GM18517 (cell line): ENCODE results near the gene STX7.
"Not testable (repeated sequence)": the region's sequence is repeated elsewhere in the genome, so short reads cannot be mapped to it uniquely, and the experiment has no call there.

Source experiments
- ATAC-seq: cut with Tn5 transposase; IDR thresholded peaks from one replicate; pipeline ENCODE4 v1.9.1; 2021; ENCODE audit warnings: mild to moderate bottlenecking, moderate library complexity; ENCODE audit not compliant: unreplicated experiment

STX7 gene, protein sequence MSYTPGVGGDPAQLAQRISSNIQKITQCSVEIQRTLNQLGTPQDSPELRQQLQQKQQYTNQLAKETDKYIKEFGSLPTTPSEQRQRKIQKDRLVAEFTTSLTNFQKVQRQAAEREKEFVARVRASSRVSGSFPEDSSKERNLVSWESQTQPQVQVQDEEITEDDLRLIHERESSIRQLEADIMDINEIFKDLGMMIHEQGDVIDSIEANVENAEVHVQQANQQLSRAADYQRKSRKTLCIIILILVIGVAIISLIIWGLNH

DNA sequence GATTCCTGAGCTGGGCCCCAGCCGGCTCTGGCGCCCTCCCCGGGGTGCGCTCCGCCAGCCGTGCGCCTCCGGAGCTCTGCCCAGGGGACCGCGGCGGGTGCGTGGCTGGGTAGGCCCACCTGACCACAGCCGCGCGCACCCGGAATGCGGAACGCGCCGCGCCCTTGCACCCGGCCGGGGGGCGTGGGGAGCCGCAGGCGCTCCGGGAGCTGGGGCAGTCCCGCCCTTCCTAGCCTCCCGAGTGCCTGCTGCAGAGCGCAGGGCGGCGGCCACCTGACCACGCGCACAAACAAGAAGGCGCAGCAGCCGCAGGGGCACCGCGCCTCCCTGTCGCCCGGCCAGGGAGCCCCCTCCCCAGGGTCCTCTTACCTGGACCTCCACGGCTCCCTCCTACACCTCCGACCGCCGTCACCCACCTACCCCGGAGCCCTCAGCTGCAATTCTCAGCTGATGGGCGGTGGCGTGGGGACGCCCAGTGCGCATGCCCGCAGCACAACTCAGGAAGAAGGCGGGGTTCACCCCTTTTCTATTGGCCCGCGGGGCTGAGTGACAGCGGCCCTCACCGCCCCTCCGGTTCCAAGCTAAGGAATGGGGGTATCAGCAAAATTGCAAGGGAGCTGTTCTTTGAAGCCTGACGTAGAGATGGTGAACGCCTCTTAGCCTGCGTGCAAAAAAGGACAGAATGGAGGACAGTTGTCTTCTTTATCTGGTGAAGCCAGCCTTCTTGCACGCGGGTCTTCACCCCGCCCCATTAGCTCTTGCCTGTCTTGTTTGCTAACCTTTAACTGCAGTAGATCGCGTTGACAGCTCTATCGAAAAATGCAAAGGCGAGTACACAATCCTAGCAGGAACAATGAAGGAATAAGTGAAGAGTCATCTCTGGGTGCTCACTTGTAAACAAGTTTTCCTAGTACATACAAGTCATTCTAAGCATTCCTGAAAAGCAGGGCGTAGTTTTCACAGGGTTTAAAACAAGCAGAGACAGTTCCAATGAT, at the start of gene STX7:
Gene STX7 (minus strand): TSS at position 479 of the 995 bp plus-strand sequence. CDS start 9,586 bp downstream, outside the sequence.
- ATAC-seq, result peak; percentile 93

DNA sequence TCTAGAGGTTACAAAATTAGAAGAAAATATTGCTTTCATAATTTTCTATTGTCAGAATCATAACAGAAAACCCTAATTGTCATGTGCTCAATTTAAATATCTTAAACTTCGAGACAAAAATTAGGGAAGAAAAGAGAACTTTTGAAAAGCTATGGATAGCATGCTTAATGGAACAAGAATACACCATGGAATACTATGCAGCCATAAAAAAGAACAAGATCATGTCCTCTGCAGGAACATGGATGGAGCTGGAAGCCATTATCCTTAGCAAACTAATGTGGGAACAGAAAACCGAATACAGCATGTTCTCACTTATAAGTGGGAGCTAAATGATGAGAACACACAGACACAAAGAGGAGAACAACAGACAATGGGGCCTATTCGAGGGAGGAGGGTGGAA, 47.2 kb upstream of the STX7 start:
- not testable (repeated sequence) for ATAC-seq

DNA sequence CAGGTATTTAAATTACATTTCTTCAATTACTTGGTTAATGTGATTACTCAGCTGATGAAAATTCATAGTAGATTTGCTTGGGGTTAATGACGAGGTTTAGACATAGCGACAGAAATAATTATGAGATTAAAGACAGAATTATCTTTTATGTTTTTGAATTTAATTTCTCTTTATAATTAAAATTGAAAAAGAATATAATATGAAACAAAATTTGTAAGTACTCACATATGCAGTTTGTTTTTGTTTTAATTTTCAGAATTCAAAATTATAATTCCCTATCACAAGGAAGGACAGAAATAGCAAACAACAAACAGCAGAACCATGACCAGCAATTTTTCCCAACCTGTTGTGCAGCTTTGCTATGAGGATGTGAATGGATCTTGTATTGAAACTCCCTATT, 39.5 kb upstream of the STX7 start, which contains the start of gene TAAR8:
Gene TAAR8 (plus strand): TSS at position 301 of the 400 bp plus-strand sequence. CDS start 21 bp downstream, at position 322.
- ATAC-seq, result no peak

DNA sequence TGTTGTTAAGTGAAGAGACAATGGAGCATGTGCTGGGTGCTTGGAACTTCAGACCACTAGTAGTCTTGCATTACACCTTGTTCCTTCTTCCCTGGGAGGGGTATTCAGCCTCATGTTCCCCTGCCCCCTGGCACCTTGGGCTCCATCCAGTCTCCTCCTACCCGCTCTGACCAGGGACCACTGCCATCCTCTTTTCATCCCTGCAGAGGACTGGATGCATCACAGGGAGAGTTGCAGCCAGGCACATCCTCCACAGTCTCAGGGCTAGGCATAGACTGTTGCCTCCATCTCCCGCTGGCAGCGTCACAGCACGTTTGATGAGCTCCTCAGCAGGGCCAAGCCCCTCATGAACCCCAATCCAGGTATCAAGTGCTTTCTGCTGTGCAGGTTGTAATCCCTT, 38.3 kb upstream of the STX7 start:
- ATAC-seq, result no peak

DNA sequence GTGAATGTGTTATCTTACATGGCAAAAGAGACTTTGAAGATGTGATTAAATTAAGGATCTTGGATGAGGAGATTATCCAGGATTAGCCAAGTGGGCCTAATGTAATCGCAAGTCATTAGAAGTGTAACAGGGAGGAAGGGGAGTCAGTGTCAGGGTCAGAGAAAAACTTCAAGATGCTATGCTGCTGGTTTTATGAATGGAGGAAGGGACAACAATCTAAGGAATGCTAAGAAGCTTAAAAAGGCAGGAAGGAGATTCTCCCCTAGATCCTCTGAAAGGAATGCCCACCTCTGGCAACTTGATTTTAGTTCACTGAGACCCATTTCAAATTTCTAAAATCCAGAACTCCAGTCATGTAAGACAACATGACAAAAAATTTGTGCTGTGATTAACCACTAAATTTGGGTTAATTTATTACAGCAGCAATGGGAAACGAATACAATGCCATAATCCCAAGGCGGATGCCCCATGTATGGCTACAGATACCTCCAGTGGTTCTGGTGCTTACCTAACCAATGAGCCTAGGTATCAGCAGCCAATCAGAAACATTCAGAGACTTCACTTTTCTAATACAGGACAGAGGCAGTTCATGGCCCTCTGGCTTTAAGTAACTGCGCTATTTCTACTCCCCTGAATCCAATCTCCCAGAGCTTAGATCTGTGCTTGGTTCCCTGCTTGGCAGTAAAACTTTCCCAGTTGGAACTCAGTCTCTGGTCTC, 36.0 kb upstream of the STX7 start:
- no peak for ATAC-seq

DNA sequence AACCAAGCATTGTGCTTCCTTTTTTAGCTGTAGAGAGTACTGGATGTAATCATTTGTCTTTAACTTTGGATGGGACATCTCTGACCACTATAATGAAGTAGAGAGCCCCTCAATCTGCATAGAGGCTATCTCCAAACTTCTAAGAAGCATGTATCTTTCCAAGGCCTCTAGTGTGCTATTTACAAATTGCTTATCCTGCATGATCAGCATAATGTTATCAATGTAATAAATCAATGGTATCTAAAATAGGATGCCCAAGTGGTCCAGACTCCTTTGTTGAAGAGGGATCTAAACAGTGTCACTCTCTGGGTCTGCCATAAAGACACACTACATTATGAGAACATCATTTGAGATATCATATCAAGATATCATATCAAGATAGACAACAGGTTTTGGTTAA, 31.9 kb upstream of the STX7 start:
- ATAC-seq, result no peak

DNA sequence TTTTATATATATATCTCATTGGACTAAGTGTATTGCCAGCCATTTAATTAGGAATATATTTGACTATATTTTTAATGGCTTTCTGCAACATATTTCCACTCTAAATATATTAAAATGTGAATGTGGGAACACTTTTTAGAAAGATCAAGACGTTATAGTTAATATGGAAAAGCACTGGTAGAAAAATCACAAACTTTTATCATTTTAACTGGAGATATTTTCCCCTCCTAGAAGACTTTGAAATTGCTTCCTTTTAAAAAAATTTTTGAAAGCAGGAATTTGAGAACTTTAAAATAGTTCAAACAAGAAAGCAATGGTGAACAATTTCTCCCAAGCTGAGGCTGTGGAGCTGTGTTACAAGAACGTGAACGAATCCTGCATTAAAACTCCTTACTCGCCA, 25.1 kb upstream of the STX7 start, which contains the start of gene TAAR9:
Gene TAAR9 (plus strand): TSS at position 301 of the 400 bp plus-strand sequence. CDS start 13 bp downstream, at position 314.
- no peak for ATAC-seq

DNA sequence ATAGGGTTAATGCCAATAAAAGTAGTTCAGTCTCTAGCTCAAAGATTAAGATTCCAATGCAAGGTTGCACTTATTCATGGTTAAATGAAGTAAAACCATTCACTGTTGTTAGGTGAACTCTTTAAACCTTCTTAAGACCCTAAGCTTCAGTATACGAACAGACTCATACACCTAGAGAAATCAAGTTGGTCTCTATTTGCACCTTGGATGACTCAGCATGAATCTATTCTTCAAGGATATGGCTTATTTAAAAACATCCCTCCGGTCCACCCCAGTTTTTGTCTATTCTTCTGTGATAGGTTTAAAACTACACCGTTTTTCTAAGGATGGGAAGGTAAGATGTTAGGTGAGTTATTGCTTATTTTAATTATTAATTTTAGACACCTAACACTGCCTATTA, 24.2 kb upstream of the STX7 start:
- ATAC-seq, result no peak

DNA sequence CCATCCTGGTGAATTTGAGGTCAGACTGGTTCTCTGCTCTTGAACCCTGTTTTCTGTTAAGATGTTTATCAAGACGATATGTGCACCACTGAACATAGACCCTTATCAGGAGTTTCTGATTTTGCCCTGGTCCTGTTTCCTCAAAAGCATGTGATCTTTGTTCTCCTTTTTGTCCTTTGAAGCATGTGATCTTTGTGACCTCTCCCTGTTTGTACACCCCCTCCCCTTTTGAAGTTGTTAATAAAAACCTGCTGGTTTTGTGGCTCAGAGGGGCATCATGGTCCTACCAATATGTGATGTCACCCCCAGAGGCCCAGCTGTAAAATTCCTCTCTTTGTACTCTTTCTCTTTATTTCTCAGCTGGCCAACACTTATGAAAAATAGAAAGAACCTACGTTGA, 21.6 kb upstream of the STX7 start:
- not testable (repeated sequence) for ATAC-seq

DNA sequence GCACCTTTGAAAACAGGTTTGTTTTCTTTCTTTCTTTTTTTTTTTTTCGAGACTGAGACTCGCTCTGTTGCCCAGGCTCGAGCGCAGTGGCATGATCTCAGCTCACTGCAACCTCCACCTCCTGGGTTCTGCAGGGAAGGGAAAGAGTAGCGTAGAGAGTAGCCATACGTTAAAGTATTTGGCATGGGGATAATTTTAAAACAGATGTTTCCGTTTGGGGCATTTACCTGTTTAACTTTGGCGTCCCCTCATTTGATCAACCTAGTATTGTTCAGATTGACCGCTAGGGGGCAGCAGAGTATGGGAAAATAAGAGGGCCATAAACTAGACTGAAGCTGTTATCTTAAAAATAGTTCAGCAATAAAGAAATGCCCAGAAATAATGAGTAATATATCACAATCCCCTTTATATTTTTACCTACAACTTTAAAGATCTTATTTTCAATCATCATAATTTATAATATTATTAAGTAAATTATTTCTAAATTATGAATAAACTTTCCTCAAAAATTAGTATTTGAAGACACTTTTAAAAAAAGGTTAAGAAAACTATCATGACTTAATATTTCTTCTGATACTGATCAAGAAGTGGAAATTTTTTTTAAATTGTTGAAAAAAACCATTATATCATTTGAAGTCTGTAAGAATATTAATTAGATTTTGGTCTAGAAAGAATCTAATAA, 17.5 kb upstream of the STX7 start:
- ATAC-seq, result peak; percentile 96

DNA sequence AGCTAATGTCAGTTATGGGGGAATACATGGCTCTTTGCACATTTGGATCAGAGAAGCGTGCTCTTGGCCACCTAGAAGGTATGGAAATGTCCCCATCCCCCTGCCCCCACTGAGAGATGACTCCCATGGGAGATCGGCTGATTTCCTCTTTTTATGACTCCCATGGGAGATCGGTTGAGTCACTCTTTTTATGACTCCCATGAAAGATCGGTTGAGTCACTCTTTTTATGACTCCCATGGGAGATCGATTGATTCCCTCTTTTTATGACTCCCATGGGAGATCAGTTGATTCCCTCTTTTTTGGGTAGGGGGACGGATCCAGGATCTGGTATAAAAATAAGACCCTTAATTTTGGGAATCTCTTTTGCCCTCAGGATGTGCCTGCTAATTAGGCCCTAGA, 14.9 kb upstream of the STX7 start:
- ATAC-seq, result no peak

DNA sequence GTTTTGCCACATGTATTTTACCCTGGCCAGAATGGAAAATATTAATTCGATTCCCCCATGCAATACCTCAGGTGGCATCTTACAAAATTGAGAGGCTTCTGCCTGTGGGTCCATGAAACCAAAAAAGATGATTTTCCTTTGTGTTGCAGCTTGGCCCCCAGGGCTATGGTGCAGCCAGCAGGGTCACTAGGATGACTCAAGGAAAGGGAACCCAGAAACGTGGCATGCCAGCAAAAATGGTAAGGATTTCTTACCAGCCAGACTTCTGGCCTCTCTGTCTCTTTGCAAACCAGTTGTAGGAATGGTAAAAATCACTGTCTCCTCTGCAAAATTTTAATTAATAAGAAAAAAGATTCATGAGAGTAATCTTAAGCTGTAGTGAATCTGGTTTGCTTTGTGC, 13.5 kb upstream of the STX7 start:
- ATAC-seq, result no peak

DNA sequence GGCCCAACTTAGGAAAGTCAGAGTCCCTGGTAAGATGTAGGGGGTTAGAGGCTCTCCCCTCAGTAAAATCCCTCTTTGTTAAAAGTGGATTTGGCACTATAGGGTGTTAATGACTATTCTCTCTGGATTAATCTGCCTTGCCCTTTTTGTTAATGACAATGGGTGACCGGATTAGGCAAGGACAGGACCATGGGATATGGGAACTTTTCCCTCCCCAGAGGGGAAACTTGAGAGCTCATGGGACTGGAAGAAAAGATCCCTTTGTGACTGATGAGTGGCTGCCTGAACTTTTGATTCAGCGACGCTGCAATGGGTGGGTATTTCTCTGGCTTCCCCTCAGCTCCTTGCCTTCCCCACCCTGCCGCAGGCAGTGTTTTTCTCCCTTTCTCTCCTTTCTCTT, 12.9 kb upstream of the STX7 start:
- no peak for ATAC-seq

DNA sequence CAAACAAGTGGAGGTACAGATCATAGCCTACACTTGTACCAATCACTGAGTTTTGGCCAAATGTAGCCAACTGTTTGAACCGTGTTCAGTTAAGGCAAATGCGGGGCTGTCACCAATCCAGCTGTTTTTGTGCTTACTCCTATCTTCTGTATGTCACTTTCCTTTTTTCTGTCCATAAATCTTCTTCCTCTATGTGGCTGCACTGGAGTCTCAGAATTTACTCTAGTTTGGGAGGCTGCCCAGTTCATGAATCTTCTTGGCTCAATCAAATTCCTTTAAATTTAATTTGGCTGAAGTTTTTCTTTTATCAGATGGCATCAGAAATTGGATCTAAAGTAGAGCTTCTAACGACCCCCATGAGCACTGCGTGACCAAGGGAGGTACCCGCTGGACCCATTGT, 11.7 kb upstream of the STX7 start:
- no peak for ATAC-seq

DNA sequence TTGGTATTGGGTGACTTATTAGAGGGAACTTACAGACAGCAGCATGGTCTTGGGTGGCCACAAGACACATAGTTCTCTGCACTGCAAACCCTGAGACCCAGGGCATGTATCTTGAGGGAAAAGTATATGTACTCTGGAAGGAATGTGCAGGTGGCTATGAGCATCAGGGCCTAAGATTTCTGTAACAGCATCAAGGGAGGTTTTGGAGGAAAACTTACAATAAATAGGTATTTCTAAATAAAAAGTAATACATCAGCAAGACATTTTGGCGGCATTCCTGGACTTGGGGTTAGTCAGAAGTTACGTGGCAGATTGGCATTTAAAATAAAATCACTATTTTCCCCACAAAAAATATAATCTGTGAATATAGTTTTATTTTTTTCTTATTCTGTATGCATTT, 8.0 kb upstream of the STX7 start:
- ATAC-seq, result no peak

DNA sequence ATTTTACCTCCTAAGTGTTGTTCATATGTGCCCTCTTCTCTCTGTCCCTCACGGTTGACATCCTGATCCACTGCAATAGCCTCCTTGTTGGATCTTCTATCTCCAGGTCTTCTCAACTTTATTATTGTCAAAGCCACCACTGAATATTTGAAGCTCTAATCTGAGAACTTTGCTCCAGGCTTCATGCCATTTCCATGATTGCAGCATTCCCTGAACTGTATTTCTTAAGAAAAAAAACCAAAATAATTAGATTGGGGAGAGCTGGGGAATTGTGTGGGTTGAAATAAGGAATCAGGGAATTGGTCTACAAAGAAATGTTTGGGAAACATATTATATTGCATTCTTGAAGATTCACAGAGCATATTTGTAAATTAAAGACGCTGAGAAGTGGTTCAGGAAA, 2.5 kb upstream of the STX7 start:
- ATAC-seq, result no peak

DNA sequence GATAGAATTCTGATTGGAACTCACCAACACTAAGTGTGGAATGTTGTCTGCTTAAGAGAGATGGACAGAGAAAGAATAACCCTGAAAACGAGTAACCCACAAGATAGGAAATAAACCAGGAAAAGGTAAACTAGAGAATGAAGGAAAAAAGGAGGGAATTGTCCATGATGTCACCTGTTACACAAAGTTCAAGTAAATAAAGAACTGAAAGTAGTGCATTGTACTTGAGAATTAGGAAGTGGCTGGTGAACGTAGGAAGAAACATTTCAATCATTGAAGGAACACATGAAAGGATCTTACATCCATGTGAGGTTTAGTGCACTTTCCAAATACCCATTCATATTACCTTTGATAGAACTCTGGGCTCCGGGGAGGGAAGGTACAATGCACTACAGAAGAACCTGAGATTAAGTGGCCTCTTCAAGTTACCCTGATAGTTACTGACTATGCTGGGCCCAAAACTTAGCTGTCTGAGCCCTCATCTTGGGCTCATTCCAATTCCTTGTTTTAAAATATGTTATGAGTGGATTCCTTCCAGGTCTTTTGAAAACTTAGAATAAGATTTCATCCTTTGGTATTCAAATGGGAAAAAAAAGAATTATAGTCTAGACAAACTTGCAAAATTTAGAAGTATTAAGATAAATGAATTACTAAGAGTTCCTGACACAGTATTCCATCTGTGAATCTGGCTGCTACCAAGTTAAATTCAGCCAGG, 1.1 kb upstream of the STX7 start:
- no peak for ATAC-seq

DNA sequence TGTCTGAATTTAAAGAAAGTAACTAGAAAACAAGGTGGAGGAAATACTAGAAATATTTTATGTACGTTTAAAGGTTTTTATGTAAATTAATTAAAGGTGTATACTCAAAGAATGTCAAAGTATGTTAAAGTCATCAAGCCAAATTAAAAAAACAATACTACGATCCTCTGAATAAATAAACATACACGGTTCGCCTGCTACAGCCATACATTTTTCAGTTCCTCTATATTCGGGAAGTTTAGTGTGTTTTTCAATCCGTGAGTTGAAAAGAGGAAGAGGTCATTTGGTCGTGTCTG, 626 bp downstream of the STX7 start:
- no peak for ATAC-seq

DNA sequence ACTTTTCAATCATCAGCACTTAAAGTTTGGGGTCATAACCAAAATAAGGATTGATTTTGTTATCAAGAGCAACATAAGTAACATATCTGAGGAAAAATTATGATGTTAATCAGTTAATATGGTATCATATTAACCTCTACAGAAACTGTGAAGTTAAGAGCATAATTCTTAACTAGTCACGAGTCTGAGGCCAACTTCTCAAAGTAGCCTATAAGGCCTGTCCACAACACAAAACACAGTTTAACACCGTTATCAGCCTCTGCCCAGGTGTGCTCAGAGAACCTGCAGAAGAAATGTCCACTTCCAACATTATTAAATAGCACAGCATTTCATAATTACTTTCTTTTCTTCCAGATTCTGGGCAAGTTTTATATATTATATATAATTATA, 1.1 kb downstream of the STX7 start:
- ATAC-seq, result no peak

DNA sequence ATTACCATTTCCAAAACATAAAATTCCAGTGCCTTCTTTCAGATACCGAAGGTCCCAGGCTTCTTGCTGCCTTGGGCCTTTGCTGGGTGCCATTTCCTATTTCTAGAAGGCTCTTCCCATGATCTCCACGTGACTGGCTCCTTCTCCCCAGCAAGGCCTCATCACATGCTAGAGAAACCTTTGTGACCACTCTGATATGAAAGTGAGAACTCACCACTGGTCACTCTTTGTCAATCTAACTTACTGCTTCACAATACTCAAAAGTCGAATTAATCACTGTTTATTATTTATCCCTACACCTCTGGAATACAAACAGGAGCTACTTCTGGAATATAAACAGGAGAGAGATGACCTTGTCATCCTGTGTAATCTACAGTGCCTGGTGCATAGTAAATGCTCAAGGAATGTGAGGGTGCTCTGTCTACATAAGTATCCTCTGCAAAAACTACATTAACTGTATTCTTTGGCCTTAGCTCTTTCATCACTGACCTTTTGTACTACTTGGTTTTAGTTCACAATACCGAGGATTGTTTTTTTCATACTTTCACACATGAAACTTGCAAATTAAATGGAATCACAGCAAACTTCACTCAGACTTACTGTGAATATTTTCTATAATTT, 1.6 kb downstream of the STX7 start:
- ATAC-seq, result no peak
